Mammary epithelial cell (primary cell): ENCODE measurements around the gene ALOXE3.

Experiments
- EZH2 ChIP-seq: IDR thresholded peaks from 2 replicates; pipeline ENCODE4 v1.6.1; 2012; ENCODE audit warnings: low read length, inconsistent platforms, borderline replicate concordance
- TF ChIP-seq, protein P1 (sequence below), 2 donors: IDR thresholded peaks in 1 of 2; conservative IDR thresholded peaks in 1 of 2; 2 replicates each; pipeline ENCODE4 v1.5.1; 2011 to 2012; ENCODE audit warnings: inconsistent platforms in 2 of 2, low read length in 2 of 2, mild to moderate bottlenecking in 2 of 2, control low read depth in 1 of 2, low read depth in 1 of 2; ENCODE audit not compliant: insufficient read depth in 1 of 2; ENCODE audit errors: extremely low read depth in 1 of 2

DNA sequence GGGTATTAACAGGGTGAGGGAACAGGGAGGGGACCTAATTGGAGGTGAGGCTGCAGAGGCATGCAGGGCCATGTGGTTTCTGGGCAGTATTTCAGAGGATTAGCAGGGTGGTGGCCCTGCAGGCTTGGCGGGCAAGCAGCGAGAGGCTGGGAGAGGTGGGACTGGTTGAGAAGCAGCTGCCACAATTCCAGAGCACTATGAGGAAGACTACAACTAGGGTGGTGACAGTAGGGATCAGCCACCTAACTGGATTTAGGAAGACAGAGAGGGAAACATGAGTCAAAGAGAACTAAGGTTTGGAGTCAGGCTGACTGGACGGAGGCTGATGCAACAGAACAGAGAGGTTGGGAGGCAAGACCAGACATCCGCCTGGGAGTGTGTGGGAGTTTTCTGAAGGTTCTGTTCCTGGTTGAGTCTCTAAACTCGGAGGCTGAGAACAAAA, 12.3 kb downstream of the ALOXE3 start:
- TF ChIP-seq, protein P1, sequence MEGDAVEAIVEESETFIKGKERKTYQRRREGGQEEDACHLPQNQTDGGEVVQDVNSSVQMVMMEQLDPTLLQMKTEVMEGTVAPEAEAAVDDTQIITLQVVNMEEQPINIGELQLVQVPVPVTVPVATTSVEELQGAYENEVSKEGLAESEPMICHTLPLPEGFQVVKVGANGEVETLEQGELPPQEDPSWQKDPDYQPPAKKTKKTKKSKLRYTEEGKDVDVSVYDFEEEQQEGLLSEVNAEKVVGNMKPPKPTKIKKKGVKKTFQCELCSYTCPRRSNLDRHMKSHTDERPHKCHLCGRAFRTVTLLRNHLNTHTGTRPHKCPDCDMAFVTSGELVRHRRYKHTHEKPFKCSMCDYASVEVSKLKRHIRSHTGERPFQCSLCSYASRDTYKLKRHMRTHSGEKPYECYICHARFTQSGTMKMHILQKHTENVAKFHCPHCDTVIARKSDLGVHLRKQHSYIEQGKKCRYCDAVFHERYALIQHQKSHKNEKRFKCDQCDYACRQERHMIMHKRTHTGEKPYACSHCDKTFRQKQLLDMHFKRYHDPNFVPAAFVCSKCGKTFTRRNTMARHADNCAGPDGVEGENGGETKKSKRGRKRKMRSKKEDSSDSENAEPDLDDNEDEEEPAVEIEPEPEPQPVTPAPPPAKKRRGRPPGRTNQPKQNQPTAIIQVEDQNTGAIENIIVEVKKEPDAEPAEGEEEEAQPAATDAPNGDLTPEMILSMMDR (conservative IDR thresholded peaks at IDR 0.05 in 1 of 2, IDR thresholded peaks at IDR 0.05 in 1 of 2; ENCODE audit: extremely low read depth in 1 of 2, insufficient read depth in 1 of 2, low read depth in 1 of 2, low read length in 2 of 2): no peak
- no peak for TF ChIP-seq EZH2
